ENCODE measurements around the gene MRAS.

The MRAS gene

GRCh38 chr3:138367326-138367850 is 19.0 kb downstream of the MRAS start:
- Histone ChIP-seq H3K9me3 (ENCODE audit: control insufficient read depth, low read length) (no peaks in the 10 kb centered on the region), H2AFZ (ENCODE audit: low read depth, low read length) (no peak overlapping the region), H4K8ac (ENCODE audit: low read length) (no peak overlapping the region), H3K4me3 (ENCODE audit: insufficient read depth in 1 of 2, low read depth in 1 of 2, low read length in 2 of 2) (no peak overlapping the region), H2BK12ac (ENCODE audit: low read length in 2 of 2) (no peak overlapping the region), H2BK120ac (ENCODE audit: low read depth, low read length) (no peak overlapping the region), H2AK5ac (ENCODE audit: low read length, severe bottlenecking) (no peak overlapping the region), H3K23ac (ENCODE audit: low read length in 2 of 2) (no peak overlapping the region), H4K91ac (ENCODE audit: low read length) (no peak overlapping the region), H3K4ac (ENCODE audit: low read depth in 1 of 2, low read length in 2 of 2) (no peak overlapping the region), H3K36me3 (ENCODE audit: control insufficient read depth in 1 of 2, insufficient read depth in 2 of 2, low read depth in 1 of 2, low read length in 2 of 2) (peaks cover 9 to 11% of the 10 kb centered on the region in 2 experiments), H3K27me3 (ENCODE audit: control insufficient read depth in 1 of 2, insufficient read depth in 1 of 2, low read length in 2 of 2) (no peaks in the 10 kb centered on the region), H2BK5ac (ENCODE audit: low read depth, low read length, poor library complexity, severe bottlenecking) (no peak overlapping the region), H3K9ac (ENCODE audit: low read length) (peak overlapping the region; percentile 7), H3K14ac (ENCODE audit: low read length in 2 of 2) (no peak overlapping the region), H2BK15ac (ENCODE audit: low read depth, poor library complexity, severe bottlenecking) (no peak overlapping the region), H3K27ac (ENCODE audit: low read length, poor library complexity, severe bottlenecking) (no peak overlapping the region), H3K4me2 (ENCODE audit: low read length, poor library complexity, severe bottlenecking) (no peak overlapping the region), H3K4me1 (ENCODE audit: control insufficient read depth, insufficient read depth, low read depth, low read length) (peaks cover 20% of the 10 kb centered on the region), H3K79me1 (replicated peaks; ENCODE audit: low read length, poor library complexity, severe bottlenecking) (peaks cover 45% of the 10 kb centered on the region), H3K18ac (ENCODE audit: low read depth in 1 of 2, low read length in 2 of 2) (no peak overlapping the region)
- no peak for DNase-seq
- 90% methylated on average over 7 of the region's 7 CpGs for WGBS

- Histone ChIP-seq H3K36me3 (ENCODE audit: control insufficient read depth in 1 of 2, insufficient read depth in 2 of 2, low read depth in 1 of 2, low read length in 2 of 2) (peaks cover 10 to 11% of the 10 kb centered on the region in 2 experiments), H4K91ac (ENCODE audit: low read length) (no peak overlapping the region), H3K23ac (ENCODE audit: low read length in 2 of 2) (no peak overlapping the region), H2BK5ac (ENCODE audit: low read depth, low read length, poor library complexity, severe bottlenecking) (no peak overlapping the region), H2BK12ac (ENCODE audit: low read length in 2 of 2) (no peak overlapping the region), H4K8ac (ENCODE audit: low read length) (no peak overlapping the region), H2AFZ (ENCODE audit: low read depth, low read length) (no peak overlapping the region), H3K14ac (ENCODE audit: low read length in 2 of 2) (no peak overlapping the region), H3K4me3 (ENCODE audit: insufficient read depth in 1 of 2, low read depth in 1 of 2, low read length in 2 of 2) (no peak overlapping the region), H3K27ac (ENCODE audit: low read length, poor library complexity, severe bottlenecking) (no peak overlapping the region), H3K4ac (ENCODE audit: low read depth in 1 of 2, low read length in 2 of 2) (no peak overlapping the region), H3K18ac (ENCODE audit: low read depth in 1 of 2, low read length in 2 of 2) (no peak overlapping the region), H3K27me3 (ENCODE audit: control insufficient read depth in 1 of 2, insufficient read depth in 1 of 2, low read length in 2 of 2) (no peaks in the 10 kb centered on the region), H2BK120ac (ENCODE audit: low read depth, low read length) (no peak overlapping the region), H3K9me3 (ENCODE audit: control insufficient read depth, low read length) (no peaks in the 10 kb centered on the region), H3K4me2 (ENCODE audit: low read length, poor library complexity, severe bottlenecking) (no peak overlapping the region), H3K4me1 (ENCODE audit: control insufficient read depth, insufficient read depth, low read depth, low read length) (peaks cover 15% of the 10 kb centered on the region), H2BK15ac (ENCODE audit: low read depth, poor library complexity, severe bottlenecking) (no peak overlapping the region), H2AK5ac (ENCODE audit: low read length, severe bottlenecking) (no peak overlapping the region), H3K9ac (ENCODE audit: low read length) (peak overlapping the region; percentile 7), H3K79me1 (replicated peaks; ENCODE audit: low read length, poor library complexity, severe bottlenecking) (peaks cover 44% of the 10 kb centered on the region)
- no peak for DNase-seq
- WGBS = 89% methylated on average over 5 of the region's 5 CpGs
Observed at GRCh38 chr3:138367911-138368310, 19.5 kb downstream of the MRAS start.

- DNase-seq = no peak
- Histone ChIP-seq H3K23ac (ENCODE audit: low read length in 2 of 2) (no peak overlapping the region), H2BK15ac (ENCODE audit: low read depth, poor library complexity, severe bottlenecking) (no peak overlapping the region), H3K9ac (ENCODE audit: low read length) (no peak overlapping the region), H2BK5ac (ENCODE audit: low read depth, low read length, poor library complexity, severe bottlenecking) (no peak overlapping the region), H3K9me3 (ENCODE audit: control insufficient read depth, low read length) (no peaks in the 10 kb centered on the region), H3K27me3 (ENCODE audit: control insufficient read depth in 1 of 2, insufficient read depth in 1 of 2, low read length in 2 of 2) (no peaks in the 10 kb centered on the region), H3K79me1 (replicated peaks; ENCODE audit: low read length, poor library complexity, severe bottlenecking) (peaks cover 36% of the 10 kb centered on the region), H3K4me3 (ENCODE audit: insufficient read depth in 1 of 2, low read depth in 1 of 2, low read length in 2 of 2) (no peak overlapping the region), H3K14ac (ENCODE audit: low read length in 2 of 2) (no peak overlapping the region), H3K4me2 (ENCODE audit: low read length, poor library complexity, severe bottlenecking) (no peak overlapping the region), H3K27ac (ENCODE audit: low read length, poor library complexity, severe bottlenecking) (no peak overlapping the region), H3K18ac (ENCODE audit: low read depth in 1 of 2, low read length in 2 of 2) (no peak overlapping the region), H3K36me3 (ENCODE audit: control insufficient read depth in 1 of 2, insufficient read depth in 2 of 2, low read depth in 1 of 2, low read length in 2 of 2) (peaks cover 11 to 18% of the 10 kb centered on the region in 2 experiments), H2BK12ac (ENCODE audit: low read length in 2 of 2) (no peak overlapping the region), H2BK120ac (ENCODE audit: low read depth, low read length) (no peak overlapping the region), H3K4ac (ENCODE audit: low read depth in 1 of 2, low read length in 2 of 2) (no peak overlapping the region), H4K8ac (ENCODE audit: low read length) (no peak overlapping the region), H2AK5ac (ENCODE audit: low read length, severe bottlenecking) (no peak overlapping the region), H2AFZ (ENCODE audit: low read depth, low read length) (no peak overlapping the region), H4K91ac (ENCODE audit: low read length) (no peak overlapping the region), H3K4me1 (ENCODE audit: control insufficient read depth, insufficient read depth, low read depth, low read length) (peaks cover 10% of the 10 kb centered on the region)
- 97% methylated on average over 7 of the region's 8 CpGs for WGBS
Observed at GRCh38 chr3:138369151-138369900, 20.9 kb downstream of the MRAS start.

- H3K9ac ChIP-seq (ENCODE audit: low read length) = no peak overlapping the region
- no peak overlapping the region for H3K4ac ChIP-seq (ENCODE audit: low read depth in 1 of 2, low read length in 2 of 2)
- H2BK12ac ChIP-seq (ENCODE audit: low read length in 2 of 2) = no peak overlapping the region
- no peak overlapping the region for H2AK5ac ChIP-seq (ENCODE audit: low read length, severe bottlenecking)
- WGBS = 95% methylated on average over 7 of the region's 8 CpGs
- H2BK5ac ChIP-seq (ENCODE audit: low read depth, low read length, poor library complexity, severe bottlenecking) = no peak overlapping the region
- H3K4me1 ChIP-seq (ENCODE audit: control insufficient read depth, insufficient read depth, low read depth, low read length) = peaks cover 5% of the 10 kb centered on the region
- H3K36me3 ChIP-seq (ENCODE audit: control insufficient read depth in 1 of 2, insufficient read depth in 2 of 2, low read depth in 1 of 2, low read length in 2 of 2) = peaks cover 5 to 16% of the 10 kb centered on the region in 2 experiments
- H3K27ac ChIP-seq (ENCODE audit: low read length, poor library complexity, severe bottlenecking) = no peak overlapping the region
- H4K8ac ChIP-seq (ENCODE audit: low read length) = no peak overlapping the region
- no peak overlapping the region for H2AFZ ChIP-seq (ENCODE audit: low read depth, low read length)
- H2BK15ac ChIP-seq (ENCODE audit: low read depth, poor library complexity, severe bottlenecking) = no peak overlapping the region
- H3K79me1 ChIP-seq (replicated peaks; ENCODE audit: low read length, poor library complexity, severe bottlenecking) = peaks cover 31% of the 10 kb centered on the region
- no peak overlapping the region for H3K23ac ChIP-seq (ENCODE audit: low read length in 2 of 2)
- H3K4me2 ChIP-seq (ENCODE audit: low read length, poor library complexity, severe bottlenecking) = no peak overlapping the region
- no peak overlapping the region for H3K14ac ChIP-seq (ENCODE audit: low read length in 2 of 2)
- DNase-seq = no peak
- H3K9me3 ChIP-seq (ENCODE audit: control insufficient read depth, low read length) = no peaks in the 10 kb centered on the region
- no peak overlapping the region for H3K4me3 ChIP-seq (ENCODE audit: insufficient read depth in 1 of 2, low read depth in 1 of 2, low read length in 2 of 2)
- no peak overlapping the region for H4K91ac ChIP-seq (ENCODE audit: low read length)
- H3K18ac ChIP-seq (ENCODE audit: low read depth in 1 of 2, low read length in 2 of 2) = no peak overlapping the region
- no peaks in the 10 kb centered on the region for H3K27me3 ChIP-seq (ENCODE audit: control insufficient read depth in 1 of 2, insufficient read depth in 1 of 2, low read length in 2 of 2)
- H2BK120ac ChIP-seq (ENCODE audit: low read depth, low read length) = no peak overlapping the region
Observed at GRCh38 chr3:138370321-138370720, 21.9 kb downstream of the MRAS start.
